Non-pigmented ciliary epithelial cell (primary cell): Measurements from ENCODE around the gene AQP6.
A peak's percentile ranks its signal among the peaks of the same experiment; 100 is the strongest.

Experiments used
- DNase-seq: peaks from one replicate; pipeline ENCODE4 v3.0.0-alpha.2; 2010; ENCODE audit warnings: low read depth

AQP6 gene

GRCh38 chr12:49942921-49943624 lies 29.7 kb upstream of the AQP6 start:
- DNase-seq: no peak

- no peak for DNase-seq
These were observed 29.2 kb upstream of the AQP6 start for GRCh38 chr12:49943625-49943960.

DNA sequence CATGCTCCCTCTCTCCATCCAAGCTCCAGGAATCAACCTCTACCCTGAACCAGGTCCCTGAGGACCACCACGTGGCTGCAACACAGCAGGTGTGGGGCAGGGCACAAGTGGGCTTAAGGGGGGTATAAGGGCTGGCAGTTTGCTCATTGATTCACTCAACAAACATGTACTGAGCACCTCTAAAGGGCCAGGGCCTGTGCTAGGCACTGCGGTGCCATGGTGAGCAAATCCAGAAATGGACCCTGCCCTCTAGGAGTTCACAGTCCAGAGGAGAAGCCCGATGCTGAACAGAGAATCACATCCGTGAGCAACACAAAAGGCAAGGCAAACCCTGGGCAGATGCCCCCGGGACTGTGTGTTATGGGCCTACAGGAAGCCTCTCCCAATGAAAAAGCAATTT lies 28.7 kb upstream of the AQP6 start:
- DNase-seq: no peak

GRCh38 chr12:49944718-49945117 lies 28.0 kb upstream of the AQP6 start:
- DNase-seq: no peak

GRCh38 chr12:49945394-49946080 lies 27.2 kb upstream of the AQP6 start:
- peak; percentile 20 for DNase-seq

DNA sequence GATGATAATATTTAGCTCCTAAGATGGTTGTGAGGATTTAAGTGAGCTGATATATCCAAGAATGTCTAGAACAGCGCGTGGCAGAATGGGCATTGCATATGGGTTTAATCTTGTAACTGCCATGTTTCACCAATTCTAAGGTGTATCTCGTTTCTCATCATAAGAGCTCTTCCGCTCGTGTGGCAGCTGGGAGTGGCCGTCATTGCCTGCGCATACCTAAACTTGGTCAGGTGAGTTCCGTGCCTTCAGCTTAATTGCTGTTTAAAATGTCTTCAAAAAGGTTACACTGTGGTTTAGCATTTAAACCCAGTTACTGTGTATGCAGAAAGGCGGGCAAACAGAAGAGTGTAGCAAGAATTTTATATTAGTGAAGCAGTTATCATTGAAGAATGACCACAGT lies 26.7 kb upstream of the AQP6 start:
- no peak for DNase-seq

- DNase-seq: no peak
These were observed 26.2 kb upstream of the AQP6 start for GRCh38 chr12:49946497-49946896.

DNA sequence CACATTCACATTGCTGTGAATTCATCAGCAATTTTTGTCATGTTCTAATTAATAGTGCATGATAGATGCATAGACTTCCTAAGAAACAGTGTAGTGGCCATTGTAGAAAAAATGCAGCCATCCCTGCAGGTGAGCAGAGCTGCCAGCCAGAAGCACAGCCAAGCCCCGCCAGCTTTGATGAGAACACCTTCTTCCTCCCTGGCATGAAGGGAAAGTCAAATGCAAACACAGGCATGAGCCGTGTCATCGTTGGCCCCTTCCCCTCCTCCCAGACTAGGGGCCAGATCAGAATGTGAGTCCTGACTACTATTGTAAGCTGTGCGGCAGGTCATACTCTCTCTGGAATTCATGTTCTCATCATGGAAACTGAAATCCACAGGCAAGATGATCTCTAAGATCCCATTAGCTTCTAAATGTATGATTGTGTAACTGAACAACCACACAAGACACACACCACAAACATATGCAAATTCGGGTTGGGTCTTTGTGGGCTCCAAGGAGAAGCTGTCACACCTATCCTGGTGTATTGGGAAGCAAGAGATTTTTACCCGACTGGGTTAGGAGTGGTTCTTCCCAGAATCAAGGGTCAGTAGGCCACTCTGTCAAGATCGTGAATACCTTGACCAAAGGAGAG lies 25.0 kb upstream of the AQP6 start:
- no peak for DNase-seq

DNA sequence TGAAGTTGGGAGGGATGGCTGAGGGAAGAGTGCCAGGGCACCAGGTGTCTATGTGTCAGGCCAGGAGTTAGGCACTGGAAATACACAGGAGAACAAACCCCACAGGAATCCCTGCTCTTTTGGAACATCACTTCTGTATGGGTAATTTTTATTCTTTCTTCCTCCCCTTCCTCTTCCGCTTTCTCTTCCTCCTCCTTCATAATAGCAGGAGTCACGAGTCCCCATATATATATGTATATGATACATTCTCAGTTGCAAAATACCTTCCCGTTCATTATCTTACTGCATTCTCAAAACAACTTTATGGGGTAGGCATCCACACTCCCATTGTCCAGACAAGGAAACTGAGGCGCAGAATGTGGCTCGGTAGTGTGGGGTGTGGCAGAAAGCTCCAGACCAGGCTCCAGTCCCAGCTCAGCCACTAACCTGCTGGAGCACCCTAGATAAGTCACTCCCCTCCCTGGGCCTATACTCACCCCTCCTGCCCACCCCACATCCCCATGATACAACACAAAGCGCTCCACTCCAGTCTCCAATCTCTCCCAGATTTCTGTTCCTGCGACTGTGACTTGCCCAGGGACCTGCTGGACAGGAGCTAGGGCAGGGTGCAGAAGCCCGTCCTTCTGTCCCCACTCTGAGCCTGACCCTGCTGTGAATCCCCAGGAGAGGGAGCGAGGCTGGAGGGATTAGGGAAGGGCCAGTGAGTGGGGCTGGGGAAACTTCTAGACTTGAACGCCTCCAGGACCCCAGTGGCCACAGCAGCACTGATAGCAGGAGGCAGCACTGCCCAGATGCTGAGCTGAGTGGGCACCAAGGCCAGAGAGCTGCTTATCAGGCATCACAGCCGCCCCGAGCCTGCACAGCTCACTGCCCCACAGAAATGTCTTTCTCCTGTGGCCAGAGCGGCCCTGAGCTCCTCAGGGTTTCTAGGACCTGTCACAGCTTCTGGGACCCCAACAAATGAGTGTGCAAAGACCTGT lies 23.6 kb upstream of the AQP6 start:
- no peak for DNase-seq

DNA sequence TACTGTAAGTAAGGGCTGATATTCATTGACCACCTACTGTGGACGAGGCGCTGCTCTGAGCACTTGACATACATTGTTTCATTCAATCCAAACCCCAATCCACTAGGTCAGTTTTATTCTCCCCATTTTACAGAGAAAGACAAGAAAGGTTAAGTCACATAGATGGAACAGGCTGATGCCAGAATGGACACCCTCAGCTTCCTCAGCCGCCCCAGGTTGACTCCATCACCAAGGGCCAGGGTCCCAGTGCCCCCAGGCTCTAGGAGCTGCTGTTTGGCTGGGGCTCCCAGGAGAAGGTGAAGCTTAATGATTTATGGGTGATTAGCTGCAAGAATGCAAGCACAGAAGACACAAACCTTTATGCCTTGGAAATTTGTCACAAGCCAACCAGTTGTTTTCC lies 22.9 kb upstream of the AQP6 start:
- DNase-seq: no peak

DNA sequence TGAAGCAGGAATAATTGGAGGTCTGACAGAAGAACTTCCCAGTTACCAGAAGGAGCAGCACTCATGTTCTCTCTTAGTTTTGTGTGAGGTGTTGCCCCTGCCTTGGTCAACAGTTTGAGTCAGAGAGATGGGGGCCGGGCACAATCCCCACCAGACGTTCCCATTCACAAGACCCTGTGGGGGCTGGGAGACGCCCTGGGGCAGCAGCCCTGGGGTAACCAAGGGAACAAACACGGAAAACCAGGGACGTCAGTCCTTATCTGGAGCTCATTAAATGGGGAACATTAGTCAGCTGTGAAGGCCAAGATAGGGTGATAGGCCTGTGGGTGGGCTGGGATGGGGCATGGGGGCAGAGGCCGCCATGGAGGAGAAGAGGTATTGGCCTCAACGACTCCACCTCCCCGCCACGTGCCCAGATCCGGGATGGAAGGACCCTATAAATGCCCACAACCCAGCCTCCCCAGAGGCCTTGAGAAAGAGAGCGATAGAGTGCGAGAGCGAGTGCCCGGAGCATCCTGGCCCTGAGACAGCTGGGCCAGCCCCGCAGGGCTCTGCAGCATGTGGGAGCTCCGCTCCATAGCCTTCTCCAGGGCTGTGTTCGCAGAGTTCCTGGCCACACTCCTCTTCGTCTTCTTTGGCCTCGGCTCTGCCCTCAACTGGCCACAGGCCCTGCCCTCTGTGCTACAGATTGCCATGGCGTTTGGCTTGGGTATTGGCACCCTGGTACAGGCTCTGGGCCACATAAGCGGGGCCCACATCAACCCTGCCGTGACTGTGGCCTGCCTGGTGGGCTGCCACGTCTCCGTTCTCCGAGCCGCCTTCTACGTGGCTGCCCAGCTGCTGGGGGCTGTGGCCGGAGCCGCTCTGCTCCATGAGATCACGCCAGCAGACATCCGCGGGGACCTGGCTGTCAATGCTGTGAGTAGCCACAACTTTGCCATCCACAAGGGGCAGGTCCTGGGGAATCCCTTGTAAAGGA lies 22.2 kb upstream of the AQP6 start, which contains the start of gene AQP2:
Gene AQP2 (plus strand): TSS at position 465 of the 979 bp plus-strand sequence. CDS start 94 bp downstream, at position 559.
- no peak for DNase-seq

GRCh38 chr12:49951411-49952240 lies 21.1 kb upstream of the AQP6 start:
- DNase-seq: no peak

DNA sequence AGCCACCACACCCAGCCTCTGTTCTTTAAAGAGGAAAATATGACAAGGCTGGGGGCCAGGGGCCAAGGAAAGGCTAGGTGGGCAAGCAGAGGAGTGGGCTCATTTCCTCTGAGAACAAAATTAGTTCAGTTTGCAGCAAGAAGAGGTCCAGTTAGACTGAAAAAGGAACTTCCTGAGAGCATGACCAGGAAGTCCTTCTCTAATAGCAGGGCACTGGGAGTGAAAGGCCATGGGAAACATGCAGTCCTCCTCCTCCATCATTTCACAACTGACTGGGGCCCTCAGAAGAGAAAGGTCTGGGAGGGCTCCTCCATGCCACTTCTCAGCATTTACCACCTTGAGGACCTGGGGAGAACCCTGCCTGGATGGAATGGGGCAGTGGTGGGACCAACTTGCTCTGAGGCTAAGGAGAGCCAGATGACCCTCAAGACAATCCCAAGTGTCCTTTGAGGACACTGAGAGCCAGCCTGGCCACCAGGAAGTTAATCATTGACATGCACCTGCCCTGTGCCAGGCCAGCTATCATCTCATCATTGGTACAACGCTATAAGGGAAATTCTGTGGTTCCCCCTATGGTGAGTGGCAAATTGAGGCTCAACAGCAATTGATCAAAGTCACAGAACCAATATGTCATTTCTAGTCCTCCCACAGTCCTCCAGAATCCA lies 20.2 kb upstream of the AQP6 start:
- DNase-seq: no peak

- no peak for DNase-seq
These were observed 19.6 kb upstream of the AQP6 start for GRCh38 chr12:49953151-49953550.

- no peak for DNase-seq
These were observed 18.5 kb upstream of the AQP6 start for GRCh38 chr12:49953961-49954846.

DNA sequence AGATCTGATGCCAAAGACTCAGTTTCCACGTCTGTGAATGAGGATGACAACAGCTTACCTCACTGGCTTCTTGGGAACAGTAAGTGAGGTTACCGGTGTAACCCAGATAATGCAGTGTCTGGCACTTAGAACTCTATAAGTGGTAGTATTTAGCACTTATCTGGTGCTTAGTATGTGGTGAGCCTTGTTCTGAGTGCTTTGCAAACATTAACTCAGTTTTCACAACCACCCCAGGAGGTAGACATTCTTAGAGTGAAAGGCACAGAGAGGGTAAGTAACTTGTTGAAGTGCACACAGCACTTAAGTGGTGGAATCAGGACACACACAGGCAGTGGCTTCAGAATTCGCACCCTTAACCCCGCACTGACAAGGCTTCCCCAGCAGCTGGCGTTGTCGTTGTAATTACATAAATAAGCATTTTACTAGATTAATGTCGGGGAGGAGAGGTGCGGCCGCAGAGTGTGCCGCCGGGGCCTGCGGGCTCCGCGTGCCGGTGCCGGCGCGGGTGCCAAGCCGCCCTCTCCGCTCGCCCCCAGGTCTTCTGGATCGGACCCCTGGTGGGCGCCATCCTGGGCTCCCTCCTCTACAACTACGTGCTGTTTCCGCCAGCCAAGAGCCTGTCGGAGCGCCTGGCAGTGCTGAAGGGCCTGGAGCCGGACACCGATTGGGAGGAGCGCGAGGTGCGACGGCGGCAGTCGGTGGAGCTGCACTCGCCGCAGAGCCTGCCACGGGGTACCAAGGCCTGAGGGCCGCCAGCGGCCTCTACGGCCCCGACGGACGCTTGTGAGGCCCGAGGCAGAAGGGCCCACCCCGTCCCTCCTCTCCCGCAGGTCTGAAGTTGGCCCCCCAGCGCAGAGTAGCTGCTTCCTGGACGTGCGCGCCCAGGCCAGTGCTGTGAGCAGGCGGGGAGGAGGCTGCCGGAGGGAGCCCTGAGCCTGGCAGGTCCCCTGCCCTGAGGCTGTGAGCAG lies 17.6 kb upstream of the AQP6 start:
- DNase-seq: no peak
